NB4 (cell line): ENCODE measurements around the gene AXIN2.

Source experiments
- CTCF ChIP-seq: IDR thresholded peaks from one replicate; pipeline ENCODE4 v1.5.1; 2012; ENCODE audit warnings: low read depth, low read length
- MYC ChIP-seq: IDR thresholded peaks from 2 replicates; pipeline ENCODE4 v1.6.1; 2011; ENCODE audit warnings: low read depth, low read length
- POLR2A ChIP-seq: IDR thresholded peaks from 2 replicates; pipeline ENCODE4 v1.6.1; 2011; ENCODE audit warnings: mild to moderate bottlenecking; ENCODE audit not compliant: insufficient read length; ENCODE audit errors: extremely low read depth
- TF ChIP-seq, protein P1 (sequence below): IDR thresholded peaks from 2 replicates; pipeline ENCODE4 v1.6.1; 2011; ENCODE audit warnings: low read depth, low read length

DNA sequence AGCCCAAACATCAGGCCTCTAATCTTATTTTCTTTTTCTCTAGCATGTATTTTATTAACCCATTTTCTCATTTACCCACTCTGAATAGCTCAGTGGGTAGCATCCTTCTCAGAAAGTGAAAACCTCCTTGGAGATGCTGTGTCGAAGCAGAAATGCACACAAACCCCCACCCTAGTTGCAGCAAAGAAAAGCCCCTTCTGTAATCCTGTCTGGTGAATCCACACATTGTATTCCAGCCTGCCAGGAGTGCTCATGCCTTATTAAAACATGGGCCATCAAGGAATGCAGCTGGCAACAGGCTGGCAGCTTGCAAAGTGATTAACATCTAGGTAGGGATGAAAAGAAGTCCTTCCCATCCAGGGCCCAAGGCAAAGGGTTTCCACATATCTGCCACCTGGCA, 39.7 kb upstream of the AXIN2 start:
- no peak for TF ChIP-seq CTCF
- no peak for TF ChIP-seq POLR2A
- TF ChIP-seq, protein P1, sequence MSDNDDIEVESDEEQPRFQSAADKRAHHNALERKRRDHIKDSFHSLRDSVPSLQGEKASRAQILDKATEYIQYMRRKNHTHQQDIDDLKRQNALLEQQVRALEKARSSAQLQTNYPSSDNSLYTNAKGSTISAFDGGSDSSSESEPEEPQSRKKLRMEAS, result no peak
- TF ChIP-seq MYC, result no peak
